GM21717 (cell line): Measurements from ENCODE around the gene INSR.
A peak's percentile ranks its signal among the peaks of the same experiment; 100 is the strongest.
"Not testable (repeated sequence)": the region's sequence is repeated elsewhere in the genome, so short reads cannot be mapped to it uniquely, and the experiment has no call there.

ENCODE experiments used
- ATAC-seq: cut with Tn5 transposase; IDR thresholded peaks from one replicate; pipeline ENCODE4 v1.9.1; 2021; ENCODE audit warnings: mild to moderate bottlenecking, moderate library complexity; ENCODE audit not compliant: unreplicated experiment

Gene INSR

GRCh38 chr19:7225741-7226140, 68.5 kb downstream of the INSR start:
- no peak for ATAC-seq

DNA sequence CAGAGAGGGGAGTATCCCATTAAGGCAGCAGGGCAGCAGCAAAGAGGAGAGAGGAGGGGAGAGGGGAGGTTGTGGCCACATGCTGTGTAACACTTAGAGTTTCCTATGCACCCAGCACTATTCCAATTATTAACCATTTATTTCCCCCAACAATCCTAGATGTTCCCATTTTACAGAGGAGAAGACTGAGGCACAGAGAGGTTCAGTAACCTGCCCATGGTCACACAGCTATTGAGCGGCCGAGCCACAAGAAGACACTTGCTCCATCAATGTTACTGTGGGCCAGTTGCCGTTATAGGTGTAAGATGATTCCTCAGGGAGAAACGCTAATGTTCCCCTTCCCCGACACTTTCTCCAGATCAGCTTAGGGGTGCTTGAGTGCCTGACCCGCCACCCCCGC, 69.2 kb downstream of the INSR start:
- ATAC-seq, result no peak

GRCh38 chr19:7224209-7224686, 70.0 kb downstream of the INSR start:
- ATAC-seq, result no peak

DNA sequence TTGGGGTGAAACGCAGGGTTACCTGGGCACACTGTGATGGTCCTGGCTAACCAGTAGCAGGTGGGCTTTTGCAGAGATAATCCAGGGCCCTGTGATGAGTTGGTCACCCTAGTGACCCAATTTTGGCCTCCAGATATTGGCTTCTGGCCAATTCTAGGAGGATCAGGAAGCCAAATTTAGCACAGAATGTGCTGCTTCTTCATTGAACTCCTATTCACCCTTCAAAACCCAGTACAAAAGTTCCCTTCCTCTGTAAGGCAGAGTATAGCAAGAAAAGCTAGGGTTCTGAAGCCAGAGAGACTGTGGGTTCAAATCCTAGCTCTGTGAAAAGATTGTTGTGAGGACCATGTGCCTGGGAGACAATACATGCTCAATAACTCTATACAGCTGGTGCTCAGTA, 70.8 kb downstream of the INSR start:
- ATAC-seq, result no peak

DNA sequence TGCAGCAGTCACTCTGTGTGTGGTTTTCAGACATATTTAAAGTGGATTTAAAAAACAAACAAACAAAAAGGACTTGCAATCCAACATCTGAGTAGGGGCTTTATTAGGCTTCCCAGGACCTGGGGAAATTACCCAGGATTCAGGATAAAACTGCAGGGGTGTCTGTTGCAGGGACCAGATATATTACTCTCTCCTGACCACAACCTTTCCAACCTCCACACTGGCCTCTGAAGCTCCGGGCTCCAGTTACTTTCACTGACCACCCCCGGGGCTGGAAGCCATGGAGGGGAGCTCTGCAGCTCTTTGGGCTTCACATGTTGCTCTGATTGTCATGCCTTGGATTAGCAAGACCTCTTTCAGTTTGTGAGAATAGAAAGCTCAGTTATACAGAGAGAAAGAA, 75.2 kb downstream of the INSR start:
- no peak for ATAC-seq

DNA sequence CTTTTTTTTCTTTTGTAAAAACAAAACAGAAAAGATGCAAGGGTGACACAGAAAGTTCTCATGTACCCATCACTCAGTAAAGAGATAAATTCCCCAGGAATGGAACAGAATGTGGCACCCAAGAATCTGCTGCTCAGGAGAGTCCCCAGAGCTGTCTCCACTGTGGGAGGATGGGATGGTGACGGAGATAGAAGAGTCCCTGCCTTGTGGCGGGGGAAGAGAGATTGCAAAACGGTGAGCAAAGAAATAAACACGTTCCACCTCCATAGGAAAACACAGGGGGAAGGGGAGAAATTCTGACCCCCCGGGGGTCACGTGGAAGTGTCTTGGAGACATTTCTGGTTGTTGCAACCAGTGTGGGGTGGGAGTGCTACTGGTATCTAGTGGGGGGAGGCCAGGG, 76.4 kb downstream of the INSR start:
- ATAC-seq, result no peak

DNA sequence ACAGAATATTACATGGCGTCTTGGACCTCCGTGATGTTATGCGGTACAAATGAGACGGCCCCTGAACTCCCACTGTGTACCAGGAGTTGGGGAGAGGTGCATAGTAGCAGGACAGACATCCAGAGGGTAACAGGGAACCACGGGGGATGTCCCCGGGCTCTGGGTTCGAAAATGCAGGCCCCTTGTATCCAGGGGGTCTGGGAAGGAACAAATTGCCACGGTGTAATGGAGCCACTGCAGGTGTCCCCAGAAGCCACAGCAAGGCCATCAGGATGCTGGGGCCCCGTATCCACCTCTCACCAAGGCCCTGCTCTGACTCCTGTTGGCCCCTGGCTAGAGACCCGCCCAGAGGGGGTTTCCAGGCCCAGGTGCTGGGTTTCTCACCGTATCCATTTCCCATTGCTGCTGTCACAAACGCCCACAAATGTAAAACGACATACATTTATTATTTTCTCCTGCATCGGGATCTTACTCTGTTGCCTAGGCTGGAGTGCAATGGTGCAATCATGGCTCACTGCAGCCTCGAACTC, 77.8 kb downstream of the INSR start:
- ATAC-seq, result no peak

DNA sequence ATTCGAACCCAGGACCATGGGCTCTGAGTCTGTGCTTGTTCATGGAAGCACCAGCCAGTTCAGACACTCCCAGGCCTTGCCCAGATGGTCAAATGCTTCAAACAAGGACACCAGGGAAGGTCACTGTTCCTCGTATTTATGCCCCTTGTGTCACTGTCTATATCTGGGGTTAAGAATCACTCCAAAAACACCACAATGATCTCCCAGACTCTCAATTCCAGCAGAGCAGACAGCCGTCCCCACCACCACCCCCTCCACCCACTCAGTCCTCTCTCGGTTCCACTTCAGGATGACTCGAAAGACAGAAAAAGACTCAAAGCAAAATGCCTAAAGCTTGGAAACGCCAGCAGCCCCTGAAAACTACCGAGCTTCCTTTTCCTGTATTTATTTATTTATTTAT, 79.0 kb downstream of the INSR start:
- no peak for ATAC-seq

GRCh38 chr19:7214324-7215089, 79.7 kb downstream of the INSR start:
- no peak for ATAC-seq

- no peak for ATAC-seq
Measured at GRCh38 chr19:7213628-7214323, 80.4 kb downstream of the INSR start.

DNA sequence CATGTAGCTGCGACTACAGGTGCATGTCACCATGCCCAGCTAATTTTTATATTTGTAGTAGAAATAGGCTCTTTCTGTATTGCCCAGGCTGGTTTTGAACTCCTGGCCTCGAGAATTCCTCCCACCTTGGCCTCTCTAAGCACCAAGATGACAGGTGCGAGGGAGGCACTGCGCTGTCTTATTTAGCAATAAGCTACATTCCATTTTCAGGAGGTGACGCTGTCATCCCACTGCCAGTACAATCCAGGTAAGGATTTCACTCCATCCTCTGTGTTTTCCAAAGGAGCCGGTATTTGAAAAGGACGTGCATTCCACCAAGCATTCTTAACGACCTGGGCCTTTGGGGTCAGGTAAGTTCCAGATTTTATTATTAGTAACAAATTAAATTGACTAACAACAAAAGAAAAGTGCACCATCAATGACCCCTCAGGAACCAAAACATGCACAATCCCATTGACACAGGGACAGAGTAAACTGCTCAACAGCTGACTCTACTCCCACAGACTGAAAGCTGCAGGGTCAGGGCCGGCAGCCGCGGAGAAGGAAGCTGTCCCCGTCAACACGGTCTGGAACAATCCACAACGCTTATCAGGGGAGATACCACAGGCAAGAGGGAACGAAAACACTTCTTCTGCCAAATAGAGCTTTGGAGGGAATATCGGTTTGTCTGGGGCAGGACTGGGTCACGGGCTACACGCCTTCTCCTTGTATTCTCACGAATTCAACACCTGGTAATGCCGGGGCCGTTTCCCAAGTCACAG, 82.8 kb downstream of the INSR start:
- ATAC-seq, result no peak

DNA sequence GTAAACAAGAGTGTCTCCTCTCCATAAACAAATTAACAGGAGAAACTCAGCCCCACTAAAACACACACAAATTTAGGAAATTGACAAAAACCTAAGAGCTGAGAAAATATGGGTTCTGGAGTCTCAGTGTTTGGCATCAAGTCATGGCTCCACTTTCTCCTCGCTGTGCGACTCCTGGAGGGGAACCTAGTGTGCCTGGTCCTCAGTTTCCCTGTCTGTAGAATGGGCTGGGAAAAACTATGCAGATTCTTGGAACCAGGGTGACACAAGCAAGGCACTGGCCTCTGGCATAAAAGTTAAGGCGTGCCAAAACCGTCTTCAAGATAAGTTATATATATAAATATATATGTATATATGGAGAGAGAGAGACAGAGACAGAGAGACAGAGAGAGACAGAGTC, 83.9 kb downstream of the INSR start:
- ATAC-seq, result no peak

DNA sequence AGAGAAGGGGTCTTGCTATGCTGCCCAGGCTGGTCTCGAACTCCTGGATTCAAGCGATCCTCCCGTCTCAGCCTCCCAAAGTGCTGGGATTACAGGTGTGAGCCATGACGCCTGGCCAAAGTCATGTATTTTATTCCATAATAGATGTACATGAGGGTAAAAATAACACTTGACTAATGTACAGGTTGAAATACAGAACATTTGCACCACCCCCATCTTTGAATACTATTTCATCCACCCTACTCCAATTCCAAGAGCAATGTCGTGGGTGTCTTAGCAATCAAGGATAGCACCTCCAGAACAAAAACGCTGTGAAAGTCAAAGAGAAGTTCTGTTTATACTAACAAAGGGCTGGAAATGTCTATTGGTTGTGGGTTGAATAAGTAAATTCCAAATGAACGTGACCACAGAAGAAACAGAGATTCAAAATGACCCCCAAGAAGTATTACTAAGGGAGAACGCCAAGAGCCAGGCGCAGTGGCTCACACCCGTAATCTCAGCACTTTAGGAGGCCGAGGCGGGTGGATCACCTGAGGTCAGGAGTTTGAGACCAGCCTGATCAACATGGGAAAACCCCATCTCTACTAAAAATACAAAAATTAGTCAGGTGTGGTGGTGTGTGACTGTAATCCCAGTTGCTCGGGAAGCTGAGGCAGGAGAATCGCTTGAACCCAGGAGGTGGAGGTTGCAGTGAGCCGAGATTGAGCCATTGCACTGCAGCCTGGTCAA, 84.5 kb downstream of the INSR start:
- ATAC-seq, result not testable (repeated sequence)

DNA sequence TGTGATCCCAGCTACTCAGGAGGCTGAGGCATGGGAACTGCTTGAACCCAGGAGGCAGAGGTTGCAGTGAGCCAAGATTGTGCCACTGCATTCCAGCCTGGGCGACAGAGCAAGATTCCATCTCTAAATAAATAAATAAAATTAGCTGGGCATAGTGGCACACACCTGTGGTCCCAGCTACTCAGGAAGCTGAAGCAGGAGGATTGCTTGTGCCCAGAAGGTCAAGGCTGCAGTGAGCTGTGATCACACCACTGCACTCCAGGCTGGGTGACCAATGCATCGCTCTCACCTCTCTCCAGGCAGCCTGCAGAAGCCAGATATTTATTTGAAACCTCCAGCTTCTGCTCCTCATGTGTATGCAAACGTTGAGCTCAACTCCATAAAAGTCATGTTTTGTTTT, 85.2 kb downstream of the INSR start:
- ATAC-seq, result not testable (repeated sequence)

- no peak for ATAC-seq
Measured at GRCh38 chr19:7203332-7203731, 90.9 kb downstream of the INSR start.

DNA sequence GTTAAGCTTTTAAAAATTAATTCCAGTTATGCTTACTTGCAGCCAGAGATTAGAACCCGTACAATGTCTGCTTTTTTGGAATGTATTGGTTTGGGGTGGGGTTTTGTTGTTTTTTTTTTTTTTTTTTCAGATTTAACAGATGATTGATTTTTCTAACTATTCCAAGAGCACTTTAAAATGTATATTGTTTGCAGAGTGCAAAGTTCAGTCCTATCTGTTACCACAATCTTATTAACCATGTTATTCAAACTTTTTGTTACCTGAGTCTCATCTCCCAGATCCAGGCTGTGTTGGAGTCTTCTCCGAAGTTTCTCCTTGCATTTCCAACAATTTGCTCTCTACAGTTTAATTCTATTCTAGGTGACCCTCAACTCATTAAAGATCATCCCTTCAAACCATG, 91.3 kb downstream of the INSR start:
- no peak for ATAC-seq

- no peak for ATAC-seq
Measured at GRCh38 chr19:7200736-7201135, 93.5 kb downstream of the INSR start.

GRCh38 chr19:7199613-7200533, 94.3 kb downstream of the INSR start:
- ATAC-seq, result no peak

DNA sequence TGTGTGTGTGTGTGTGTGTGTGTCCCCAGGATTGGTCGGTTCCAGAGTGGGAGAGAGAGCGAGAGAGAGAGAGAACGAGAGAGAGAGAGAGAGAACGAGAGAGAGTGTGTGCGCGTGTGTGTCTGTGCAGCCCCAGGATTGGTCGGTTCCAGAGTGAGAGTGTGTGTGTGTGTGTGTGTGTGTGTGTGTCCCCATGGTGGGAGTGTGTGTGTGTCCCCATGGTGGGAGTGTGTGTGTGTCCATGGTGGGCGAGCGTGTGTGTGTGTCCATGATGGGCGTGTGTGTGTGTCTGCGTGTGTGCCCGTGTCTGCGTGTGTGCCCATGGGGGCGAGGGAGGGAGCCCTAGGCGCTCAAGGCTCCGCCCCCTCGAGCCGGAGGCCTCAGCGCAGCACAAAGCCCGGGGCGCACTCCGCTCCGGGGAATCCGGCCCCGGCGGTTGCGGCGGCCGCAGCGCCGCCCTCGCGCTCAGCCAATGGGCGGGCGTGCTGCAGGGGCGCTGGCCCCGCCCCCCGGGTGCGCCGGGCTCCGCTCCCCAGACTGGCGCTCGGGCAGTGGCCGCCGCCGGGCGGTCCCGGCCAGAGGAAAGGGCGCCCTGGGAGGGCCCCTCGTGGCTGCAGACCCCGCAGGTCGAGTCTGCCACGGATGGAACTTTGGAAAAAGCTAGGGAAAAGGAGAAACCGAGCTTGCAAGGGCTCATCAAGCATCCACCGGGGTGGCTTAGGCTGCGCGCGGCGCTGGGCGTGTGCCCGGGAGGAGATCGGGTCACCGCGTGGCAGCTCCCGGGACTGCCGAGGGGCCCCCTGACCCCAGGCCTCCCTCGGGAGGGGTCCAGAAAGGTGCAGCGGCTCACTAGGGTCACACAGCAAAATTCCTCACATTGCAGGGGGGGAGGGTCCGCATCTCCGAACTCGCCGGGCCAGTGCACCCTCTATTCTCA, 96.2 kb downstream of the INSR start:
- peak; percentile 71 for ATAC-seq
